HepG2 (cell line): ENCODE results near the gene SLC51B. TPM values are rescaled to one million over a fixed set of nuclear protein-coding genes. Genes with fewer than 3 reads are reported as not detected.

ENCODE experiments used
- ASH2L ChIP-seq: fragments of 300-600, 200-600 bp; sonication (generic); IDR thresholded peaks from 2 replicates; pipeline ENCODE4 v1.7.0; 2017; ENCODE audit warnings: low read depth, mild to moderate bottlenecking, moderate library complexity, mixed read lengths, low read length; ENCODE audit not compliant: insufficient read length
- FOXA3 ChIP-seq: IDR thresholded peaks from 2 replicates; pipeline ENCODE4 v1.6.1; 2016; ENCODE audit warnings: missing genetic modification reagents, missing compliant biosample characterization
- HNRNPLL ChIP-seq: fragments of 200-400 bp; formaldehyde crosslinking; IDR thresholded peaks from 2 replicates; pipeline ENCODE4 v1.6.1; 2017; ENCODE audit warnings: mild to moderate bottlenecking, low read depth, low read length; ENCODE audit not compliant: poor library complexity, severe bottlenecking
- JUND ChIP-seq: sonication (generic); formaldehyde crosslinking; IDR thresholded peaks from 2 replicates; pipeline ENCODE4 v1.8.0; 2022; ENCODE audit warnings: mild to moderate bottlenecking, missing genetic modification reagents
- MED1 ChIP-seq: sonication (generic); formaldehyde crosslinking; IDR thresholded peaks from 2 replicates; pipeline ENCODE4 v1.4.0; 2020; ENCODE audit warnings: missing genetic modification reagents
- SAP130 ChIP-seq: IDR thresholded peaks from 2 replicates; pipeline ENCODE4 v1.6.1; 2016; ENCODE audit warnings: low read depth
- SMYD3 ChIP-seq: sonication (generic); formaldehyde crosslinking; IDR thresholded peaks from 2 replicates; pipeline ENCODE4 v1.8.1; 2023; ENCODE audit warnings: mild to moderate bottlenecking, missing genetic modification reagents
- SNAI1 ChIP-seq: sonication (generic); formaldehyde crosslinking; IDR thresholded peaks from 2 replicates; pipeline ENCODE4 v1.5.0; 2020; ENCODE audit warnings: mild to moderate bottlenecking, missing genetic modification reagents, borderline replicate concordance
- SNAPC2 ChIP-seq: sonication (generic); formaldehyde crosslinking; IDR thresholded peaks from 2 replicates; pipeline ENCODE4 v1.8.1; 2022; ENCODE audit warnings: mild to moderate bottlenecking, missing genetic modification reagents
- ZNF431 ChIP-seq: sonication (generic); formaldehyde crosslinking; IDR thresholded peaks from 2 replicates; pipeline ENCODE4 v1.9.0; 2022; ENCODE audit warnings: missing genetic modification reagents, low read depth, mild to moderate bottlenecking, borderline replicate concordance
- ZNF510 ChIP-seq: sonication (generic); formaldehyde crosslinking; IDR thresholded peaks from 2 replicates; pipeline ENCODE4 v1.4.0; 2020; ENCODE audit warnings: low read depth, mild to moderate bottlenecking, missing genetic modification reagents
- ZNF674 ChIP-seq: sonication (generic); formaldehyde crosslinking; IDR thresholded peaks from 2 replicates; pipeline ENCODE4 v1.5.0; 2020; ENCODE audit warnings: low read depth, mild to moderate bottlenecking, missing genetic modification reagents
- polyA plus RNA-seq, 8 experiments: library from polyadenylated mRNA; depleted of rRNA in 3 of 8; stranded (reverse) in 7 of 8; unstranded in 1 of 8; fragments of >200 nt; fragmentation: Illumina TruSeq in 4 of 8; extraction: Trizol in 4 of 8; gene quantifications; 2 replicates each; pipeline versions ENCODE4 v1.2.1 to v1.2.3, GENCODE V29; 2011 to 2016; ENCODE audit warnings: low read depth in 4 of 8, missing spikeins in 1 of 8, mixed read lengths in 1 of 8; ENCODE audit not compliant: insufficient read depth in 1 of 8
- total RNA-seq, 5 experiments: library from RNA; depleted of rRNA; stranded (reverse); fragments of >200 nt; fragmentation: Illumina TruSeq; extraction: Trizol; gene quantifications; 2 replicates each; pipeline ENCODE4 v1.2.3, GENCODE V29; 2016; ENCODE audit warnings: low read depth in 1 of 5
- TF ChIP-seq, protein P1 (sequence below), 2 experiments: sonication (generic) in 1 of 2; formaldehyde crosslinking in 1 of 2; IDR thresholded peaks; 2 replicates each; pipeline versions ENCODE4 v1.6.1 to v1.9.0; 2014 to 2022; ENCODE audit warnings: antibody characterized with exemption in 1 of 2, borderline replicate concordance in 1 of 2, inconsistent platforms in 1 of 2, low read depth in 1 of 2, missing genetic modification reagents in 1 of 2
- TF ChIP-seq, protein P2 (sequence below): sonication (generic); formaldehyde crosslinking; IDR thresholded peaks from 2 replicates; pipeline ENCODE4 v1.4.0; 2020; ENCODE audit warnings: missing genetic modification reagents
- TF ChIP-seq, protein P3 (sequence below): fragments of 450-650 bp; IDR thresholded peaks from 2 replicates; pipeline ENCODE4 v1.6.1; 2017

Gene SLC51B
- total and polyA plus RNA-seq, 2 of the 13 experiments (the other 11 are each of a cell fraction or from before 2014, with no cell fraction given), result 14.9 to 17.1 TPM

DNA sequence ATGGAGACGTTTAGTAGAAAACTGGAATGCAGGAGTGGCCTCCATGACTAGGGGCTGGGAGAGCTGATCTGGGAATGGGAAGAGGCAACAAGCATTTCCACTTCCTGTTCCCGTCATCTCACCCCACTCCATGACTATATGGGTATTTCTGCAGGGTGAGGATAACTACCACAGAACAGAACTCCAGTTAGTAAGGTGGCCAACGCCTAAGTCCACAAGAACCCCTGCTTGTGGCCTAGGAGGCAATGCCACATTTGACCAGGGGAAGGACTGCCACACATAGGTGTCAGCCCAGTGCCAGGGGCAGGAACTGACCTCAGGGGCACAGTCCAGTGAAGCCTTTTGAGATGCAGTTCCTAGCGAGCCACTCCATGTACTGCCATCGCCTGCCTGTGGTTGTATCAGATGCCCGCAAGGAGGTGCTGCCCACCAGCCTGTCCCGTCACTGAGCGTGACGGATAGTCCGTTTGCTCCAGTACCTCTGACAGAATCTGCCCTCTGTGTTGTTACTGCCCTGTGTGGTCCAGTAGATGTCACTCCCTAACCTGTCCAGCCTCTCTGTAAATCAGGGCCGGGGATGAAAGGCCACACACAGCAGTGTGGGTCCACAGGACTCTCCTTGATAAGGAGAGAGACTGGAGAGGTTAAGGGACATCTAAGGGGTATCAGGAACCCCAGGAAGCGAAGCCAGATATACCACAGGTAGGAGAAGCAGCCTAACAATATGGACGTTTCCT is 12.2 kb upstream of the SLC51B start (continued):
- TF ChIP-seq SNAPC2 (CRISPR knock-in tag) (peak; percentile 85; the same call in 1 of the 2 replicates), ZNF674 (CRISPR knock-in tag) (no peak), SMYD3 (CRISPR knock-in tag) (0 out of 2 replicates have a peak, but pooled peaks have one; percentile 33), MED1 (CRISPR knock-in tag) (peak; percentile 48; the same call in 1 of the 2 replicates), ASH2L (no peak), JUND (CRISPR knock-in tag) (no peak), ZNF431 (0 out of 2 replicates have a peak, but pooled peaks have one; percentile 52), SAP130 (CRISPR knock-in tag) (peak; percentile 85; the same call in 1 of the 2 replicates), FOXA3 (CRISPR knock-in tag) (peak; percentile 67; the same call in 1 of the 2 replicates), SNAI1 (CRISPR knock-in tag) (no peak), HNRNPLL (peak; percentile 15), ZNF510 (CRISPR knock-in tag) (no peak)
- TF ChIP-seq, protein P1, sequence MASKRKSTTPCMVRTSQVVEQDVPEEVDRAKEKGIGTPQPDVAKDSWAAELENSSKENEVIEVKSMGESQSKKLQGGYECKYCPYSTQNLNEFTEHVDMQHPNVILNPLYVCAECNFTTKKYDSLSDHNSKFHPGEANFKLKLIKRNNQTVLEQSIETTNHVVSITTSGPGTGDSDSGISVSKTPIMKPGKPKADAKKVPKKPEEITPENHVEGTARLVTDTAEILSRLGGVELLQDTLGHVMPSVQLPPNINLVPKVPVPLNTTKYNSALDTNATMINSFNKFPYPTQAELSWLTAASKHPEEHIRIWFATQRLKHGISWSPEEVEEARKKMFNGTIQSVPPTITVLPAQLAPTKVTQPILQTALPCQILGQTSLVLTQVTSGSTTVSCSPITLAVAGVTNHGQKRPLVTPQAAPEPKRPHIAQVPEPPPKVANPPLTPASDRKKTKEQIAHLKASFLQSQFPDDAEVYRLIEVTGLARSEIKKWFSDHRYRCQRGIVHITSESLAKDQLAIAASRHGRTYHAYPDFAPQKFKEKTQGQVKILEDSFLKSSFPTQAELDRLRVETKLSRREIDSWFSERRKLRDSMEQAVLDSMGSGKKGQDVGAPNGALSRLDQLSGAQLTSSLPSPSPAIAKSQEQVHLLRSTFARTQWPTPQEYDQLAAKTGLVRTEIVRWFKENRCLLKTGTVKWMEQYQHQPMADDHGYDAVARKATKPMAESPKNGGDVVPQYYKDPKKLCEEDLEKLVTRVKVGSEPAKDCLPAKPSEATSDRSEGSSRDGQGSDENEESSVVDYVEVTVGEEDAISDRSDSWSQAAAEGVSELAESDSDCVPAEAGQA (IDR thresholded peaks at IDR 0.05; ENCODE audit: low read depth), result no peak
- TF ChIP-seq, protein P1 (CRISPR knock-in tag; IDR thresholded peaks at IDR 0.05; ENCODE audit: borderline replicate concordance), result no peak
- TF ChIP-seq, protein P2, sequence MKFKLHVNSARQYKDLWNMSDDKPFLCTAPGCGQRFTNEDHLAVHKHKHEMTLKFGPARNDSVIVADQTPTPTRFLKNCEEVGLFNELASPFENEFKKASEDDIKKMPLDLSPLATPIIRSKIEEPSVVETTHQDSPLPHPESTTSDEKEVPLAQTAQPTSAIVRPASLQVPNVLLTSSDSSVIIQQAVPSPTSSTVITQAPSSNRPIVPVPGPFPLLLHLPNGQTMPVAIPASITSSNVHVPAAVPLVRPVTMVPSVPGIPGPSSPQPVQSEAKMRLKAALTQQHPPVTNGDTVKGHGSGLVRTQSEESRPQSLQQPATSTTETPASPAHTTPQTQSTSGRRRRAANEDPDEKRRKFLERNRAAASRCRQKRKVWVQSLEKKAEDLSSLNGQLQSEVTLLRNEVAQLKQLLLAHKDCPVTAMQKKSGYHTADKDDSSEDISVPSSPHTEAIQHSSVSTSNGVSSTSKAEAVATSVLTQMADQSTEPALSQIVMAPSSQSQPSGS (CRISPR knock-in tag), result peak; percentile 43
- TF ChIP-seq, protein P3, sequence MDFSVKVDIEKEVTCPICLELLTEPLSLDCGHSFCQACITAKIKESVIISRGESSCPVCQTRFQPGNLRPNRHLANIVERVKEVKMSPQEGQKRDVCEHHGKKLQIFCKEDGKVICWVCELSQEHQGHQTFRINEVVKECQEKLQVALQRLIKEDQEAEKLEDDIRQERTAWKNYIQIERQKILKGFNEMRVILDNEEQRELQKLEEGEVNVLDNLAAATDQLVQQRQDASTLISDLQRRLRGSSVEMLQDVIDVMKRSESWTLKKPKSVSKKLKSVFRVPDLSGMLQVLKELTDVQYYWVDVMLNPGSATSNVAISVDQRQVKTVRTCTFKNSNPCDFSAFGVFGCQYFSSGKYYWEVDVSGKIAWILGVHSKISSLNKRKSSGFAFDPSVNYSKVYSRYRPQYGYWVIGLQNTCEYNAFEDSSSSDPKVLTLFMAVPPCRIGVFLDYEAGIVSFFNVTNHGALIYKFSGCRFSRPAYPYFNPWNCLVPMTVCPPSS, result no peak
